WTC11 (cell line): ENCODE measurements around the gene PITX1. TPM values are rescaled to one million over a fixed set of nuclear protein-coding genes. Genes with fewer than 3 reads are reported as not detected.

Experiments
- ATAC-seq: fragments of 200-7000 bp; cut with Tn5 transposase; 2 replicates; pipeline ENCODE4 v1.10.0; 2021; ENCODE audit warnings: mild to moderate bottlenecking, moderate library complexity
- CTCF ChIA-PET: fragments of 300-600 bp; sonication (Branson Sonifier 250); formaldehyde crosslinking; loops from one replicate; lab custom pipeline; 2021; ENCODE audit warnings: antibody characterized with exemption; lab: Charles Lee
- POLR2A ChIA-PET: fragments of 350-600 bp; sonication (Branson Sonifier 250); formaldehyde crosslinking; loops from one replicate; lab custom pipeline; 2021; ENCODE audit warnings: antibody characterized with exemption; lab: Charles Lee
- DNase-seq: peaks from one replicate; pipeline ENCODE4 v3.0.0; 2021; ENCODE audit warnings: low spot score
- H3K27ac Mint-ChIP-seq: 2 replicates; pipeline ENCODE4 v1.8.0; 2021; ENCODE audit warnings: mixed read lengths
- H3K27me3 Mint-ChIP-seq: 2 replicates; pipeline ENCODE4 v1.8.0; 2021; ENCODE audit warnings: low read depth, mild to moderate bottlenecking, moderate library complexity, mixed read lengths
- H3K36me3 Mint-ChIP-seq: 2 replicates; pipeline ENCODE4 v1.8.0; 2021; ENCODE audit warnings: mixed read lengths
- H3K4me1 Mint-ChIP-seq: 2 replicates; pipeline ENCODE4 v1.8.0; 2022; ENCODE audit warnings: mixed read lengths
- H3K4me3 Mint-ChIP-seq: 2 replicates; pipeline ENCODE4 v1.8.0; 2021; ENCODE audit warnings: mild to moderate bottlenecking, moderate library complexity, mixed read lengths
- H3K9me3 Mint-ChIP-seq: 2 replicates; pipeline ENCODE4 v1.8.0; 2021; ENCODE audit warnings: mixed read lengths
- ELF4 ChIP-seq: sonication (generic); formaldehyde crosslinking; IDR thresholded peaks from 2 replicates; pipeline ENCODE4 v1.8.1; 2022; ENCODE audit warnings: low read depth, mild to moderate bottlenecking, moderate library complexity, missing genetic modification reagents
- FOXK1 ChIP-seq: sonication (generic); formaldehyde crosslinking; IDR thresholded peaks from 2 replicates; pipeline ENCODE4 v1.8.0; 2022; ENCODE audit warnings: mild to moderate bottlenecking, moderate library complexity, missing genetic modification reagents
- GRHL2 ChIP-seq: fragments of 250-450 bp; sonication (Bioruptor Pico); IDR thresholded peaks from 2 replicates; pipeline ENCODE4 v1.8.0; 2022; ENCODE audit warnings: mild to moderate bottlenecking, moderate library complexity; ENCODE audit not compliant: insufficient replicate concordance, severe bottlenecking
- HMGA2 ChIP-seq: fragments of 250-450 bp; sonication (Bioruptor Pico); IDR thresholded peaks from 2 replicates; pipeline ENCODE4 v1.4.0; 2021; ENCODE audit warnings: mild to moderate bottlenecking, moderate library complexity
- JAZF1 ChIP-seq: fragments of 250-450 bp; sonication (Bioruptor Pico); IDR thresholded peaks from 2 replicates; pipeline ENCODE4 v1.9.0; 2021; ENCODE audit warnings: moderate library complexity, mild to moderate bottlenecking, inconsistent platforms
- KAT7 ChIP-seq: sonication (generic); formaldehyde crosslinking; IDR thresholded peaks from 2 replicates; pipeline ENCODE4 v1.8.1; 2023; ENCODE audit warnings: missing genetic modification reagents, mild to moderate bottlenecking, borderline replicate concordance
- MXD4 ChIP-seq: fragments of 250-450 bp; sonication (Bioruptor Pico); IDR thresholded peaks from 2 replicates; pipeline ENCODE4 v1.8.0; 2021; ENCODE audit warnings: mild to moderate bottlenecking, moderate library complexity, borderline replicate concordance
- NFE2L1 ChIP-seq: sonication (generic); formaldehyde crosslinking; IDR thresholded peaks from 2 replicates; pipeline ENCODE4 v1.8.1; 2023; ENCODE audit warnings: missing genetic modification reagents
- NFYB ChIP-seq: sonication (generic); formaldehyde crosslinking; conservative IDR thresholded peaks from 2 replicates; pipeline ENCODE4 v1.8.0; 2022; ENCODE audit warnings: low read depth, missing genetic modification reagents
- NR1H2 ChIP-seq: sonication (generic); formaldehyde crosslinking; IDR thresholded peaks from 2 replicates; pipeline ENCODE4 v1.9.0; 2021; ENCODE audit warnings: mild to moderate bottlenecking, moderate library complexity, missing genetic modification reagents
- PRRX2 ChIP-seq: fragments of 250-450 bp; sonication (Bioruptor Pico); IDR thresholded peaks from 2 replicates; pipeline ENCODE4 v1.8.0; 2021; ENCODE audit warnings: mild to moderate bottlenecking
- SMAD3 ChIP-seq: sonication (generic); formaldehyde crosslinking; IDR thresholded peaks from 2 replicates; pipeline ENCODE4 v1.8.0; 2022; ENCODE audit warnings: missing genetic modification reagents, mild to moderate bottlenecking, borderline replicate concordance
- SOX15 ChIP-seq: fragments of 250-450 bp; sonication (Bioruptor Pico); IDR thresholded peaks from 2 replicates; pipeline ENCODE4 v1.9.0; 2021; ENCODE audit warnings: mild to moderate bottlenecking
- SP1 ChIP-seq: sonication (generic); formaldehyde crosslinking; conservative IDR thresholded peaks from 2 replicates; pipeline ENCODE4 v1.8.1; 2022; ENCODE audit warnings: missing genetic modification reagents
- STAT6 ChIP-seq: sonication (generic); formaldehyde crosslinking; conservative IDR thresholded peaks from 2 replicates; pipeline ENCODE4 v1.8.1; 2023; ENCODE audit warnings: mild to moderate bottlenecking, low read depth, missing genetic modification reagents, moderate library complexity
- ZNF263 ChIP-seq: sonication (generic); formaldehyde crosslinking; IDR thresholded peaks from 2 replicates; pipeline ENCODE4 v1.8.1; 2022; ENCODE audit warnings: low read depth, mild to moderate bottlenecking, moderate library complexity, missing genetic modification reagents
- ZNF396 ChIP-seq: fragments of 250-450 bp; sonication (Bioruptor Pico); IDR thresholded peaks from 2 replicates; pipeline ENCODE4 v1.8.0; 2021; ENCODE audit warnings: mild to moderate bottlenecking, moderate library complexity, borderline replicate concordance
- ZSCAN18 ChIP-seq: fragments of 250-450 bp; sonication (Bioruptor Pico); IDR thresholded peaks from 2 replicates; pipeline ENCODE4 v2.1.2; 2022; ENCODE audit warnings: mild to moderate bottlenecking, moderate library complexity
- total RNA-seq: library from RNA; stranded (reverse); gene quantifications from 3 replicates; pipeline ENCODE4 v1.2.3, GENCODE V29; 2021
- TF ChIP-seq, protein P1 (sequence below): sonication (generic); formaldehyde crosslinking; IDR thresholded peaks from 2 replicates; pipeline ENCODE4 v1.8.0; 2022; ENCODE audit warnings: mild to moderate bottlenecking, missing genetic modification reagents
- TF ChIP-seq, protein P2 (sequence below): sonication (generic); formaldehyde crosslinking; IDR thresholded peaks from 2 replicates; pipeline ENCODE4 v1.8.1; 2023; ENCODE audit warnings: mild to moderate bottlenecking, moderate library complexity, missing genetic modification reagents
- TF ChIP-seq, protein P3 (sequence below): sonication (generic); formaldehyde crosslinking; IDR thresholded peaks from 2 replicates; pipeline ENCODE4 v1.8.1; 2023; ENCODE audit warnings: mild to moderate bottlenecking, missing genetic modification reagents, moderate library complexity
- TF ChIP-seq, protein P4 (sequence below): fragments of 250-450 bp; sonication (Bioruptor Pico); IDR thresholded peaks from 2 replicates; pipeline ENCODE4 v1.9.0; 2021; ENCODE audit warnings: mild to moderate bottlenecking
- TF ChIP-seq, protein P5 (sequence below): sonication (generic); formaldehyde crosslinking; IDR thresholded peaks from 2 replicates; pipeline ENCODE4 v1.8.1; 2023; ENCODE audit warnings: mild to moderate bottlenecking, missing genetic modification reagents, moderate library complexity

Gene PITX1
- total RNA-seq, 1 experiment from 2014 or later, result 0.13 TPM

- Mint-ChIP-seq H3K9me3 (no peaks in the 10 kb centered on the region), H3K4me3 (no peak overlapping the region), H3K27ac (no peak overlapping the region)
- ATAC-seq, result no peak
- TF ChIP-seq SOX15 (CRISPR knock-in tag) (no peak), SMAD3 (CRISPR knock-in tag) (no peak), FOXK1 (no peak), HMGA2 (CRISPR knock-in tag) (no peak), PRRX2 (CRISPR knock-in tag) (no peak), NR1H2 (no peak), ZNF396 (CRISPR knock-in tag) (no peak), NFYB (CRISPR knock-in tag) (no peak), NFE2L1 (CRISPR knock-in tag) (no peak), KAT7 (CRISPR knock-in tag) (no peak), GRHL2 (CRISPR knock-in tag) (no peak), ZNF263 (no peak), MXD4 (CRISPR knock-in tag) (no peak), ELF4 (no peak)
- TF ChIP-seq, protein P1, sequence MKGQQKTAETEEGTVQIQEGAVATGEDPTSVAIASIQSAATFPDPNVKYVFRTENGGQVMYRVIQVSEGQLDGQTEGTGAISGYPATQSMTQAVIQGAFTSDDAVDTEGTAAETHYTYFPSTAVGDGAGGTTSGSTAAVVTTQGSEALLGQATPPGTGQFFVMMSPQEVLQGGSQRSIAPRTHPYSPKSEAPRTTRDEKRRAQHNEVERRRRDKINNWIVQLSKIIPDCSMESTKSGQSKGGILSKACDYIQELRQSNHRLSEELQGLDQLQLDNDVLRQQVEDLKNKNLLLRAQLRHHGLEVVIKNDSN (CRISPR knock-in tag), result no peak
- TF ChIP-seq, protein P2, sequence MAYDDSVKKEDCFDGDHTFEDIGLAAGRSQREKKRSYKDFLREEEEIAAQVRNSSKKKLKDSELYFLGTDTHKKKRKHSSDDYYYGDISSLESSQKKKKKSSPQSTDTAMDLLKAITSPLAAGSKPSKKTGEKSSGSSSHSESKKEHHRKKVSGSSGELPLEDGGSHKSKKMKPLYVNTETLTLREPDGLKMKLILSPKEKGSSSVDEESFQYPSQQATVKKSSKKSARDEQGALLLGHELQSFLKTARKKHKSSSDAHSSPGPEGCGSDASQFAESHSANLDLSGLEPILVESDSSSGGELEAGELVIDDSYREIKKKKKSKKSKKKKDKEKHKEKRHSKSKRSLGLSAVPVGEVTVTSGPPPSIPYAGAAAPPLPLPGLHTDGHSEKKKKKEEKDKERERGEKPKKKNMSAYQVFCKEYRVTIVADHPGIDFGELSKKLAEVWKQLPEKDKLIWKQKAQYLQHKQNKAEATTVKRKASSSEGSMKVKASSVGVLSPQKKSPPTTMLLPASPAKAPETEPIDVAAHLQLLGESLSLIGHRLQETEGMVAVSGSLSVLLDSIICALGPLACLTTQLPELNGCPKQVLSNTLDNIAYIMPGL, result no peak
- TF ChIP-seq, protein P3, sequence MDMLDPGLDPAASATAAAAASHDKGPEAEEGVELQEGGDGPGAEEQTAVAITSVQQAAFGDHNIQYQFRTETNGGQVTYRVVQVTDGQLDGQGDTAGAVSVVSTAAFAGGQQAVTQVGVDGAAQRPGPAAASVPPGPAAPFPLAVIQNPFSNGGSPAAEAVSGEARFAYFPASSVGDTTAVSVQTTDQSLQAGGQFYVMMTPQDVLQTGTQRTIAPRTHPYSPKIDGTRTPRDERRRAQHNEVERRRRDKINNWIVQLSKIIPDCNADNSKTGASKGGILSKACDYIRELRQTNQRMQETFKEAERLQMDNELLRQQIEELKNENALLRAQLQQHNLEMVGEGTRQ (CRISPR knock-in tag), result no peak
- TF ChIP-seq, protein P4, sequence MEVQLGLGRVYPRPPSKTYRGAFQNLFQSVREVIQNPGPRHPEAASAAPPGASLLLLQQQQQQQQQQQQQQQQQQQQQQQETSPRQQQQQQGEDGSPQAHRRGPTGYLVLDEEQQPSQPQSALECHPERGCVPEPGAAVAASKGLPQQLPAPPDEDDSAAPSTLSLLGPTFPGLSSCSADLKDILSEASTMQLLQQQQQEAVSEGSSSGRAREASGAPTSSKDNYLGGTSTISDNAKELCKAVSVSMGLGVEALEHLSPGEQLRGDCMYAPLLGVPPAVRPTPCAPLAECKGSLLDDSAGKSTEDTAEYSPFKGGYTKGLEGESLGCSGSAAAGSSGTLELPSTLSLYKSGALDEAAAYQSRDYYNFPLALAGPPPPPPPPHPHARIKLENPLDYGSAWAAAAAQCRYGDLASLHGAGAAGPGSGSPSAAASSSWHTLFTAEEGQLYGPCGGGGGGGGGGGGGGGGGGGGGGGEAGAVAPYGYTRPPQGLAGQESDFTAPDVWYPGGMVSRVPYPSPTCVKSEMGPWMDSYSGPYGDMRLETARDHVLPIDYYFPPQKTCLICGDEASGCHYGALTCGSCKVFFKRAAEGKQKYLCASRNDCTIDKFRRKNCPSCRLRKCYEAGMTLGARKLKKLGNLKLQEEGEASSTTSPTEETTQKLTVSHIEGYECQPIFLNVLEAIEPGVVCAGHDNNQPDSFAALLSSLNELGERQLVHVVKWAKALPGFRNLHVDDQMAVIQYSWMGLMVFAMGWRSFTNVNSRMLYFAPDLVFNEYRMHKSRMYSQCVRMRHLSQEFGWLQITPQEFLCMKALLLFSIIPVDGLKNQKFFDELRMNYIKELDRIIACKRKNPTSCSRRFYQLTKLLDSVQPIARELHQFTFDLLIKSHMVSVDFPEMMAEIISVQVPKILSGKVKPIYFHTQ (CRISPR knock-in tag), result no peak
- TF ChIP-seq, all 79 proteins: peak for 0
- H3K27me3 Mint-ChIP-seq, result no peaks in the 10 kb centered on the region; the same call in 1 of the 2 replicates
- no peaks in the 10 kb centered on the region for H3K36me3 Mint-ChIP-seq
- H3K4me1 Mint-ChIP-seq, result no peaks in the 10 kb centered on the region
- CTCF ChIA-PET, result interaction anchor here (1.3 kb wide), 1 partner anchor 114 kb away, joined by 4 read pairs; no protein-coding TSS in a partner anchor
- DNase-seq, result no peak
- POLR2A ChIA-PET, result no interaction called here
Measured at GRCh38 chr5:135061001-135061400, 27.0 kb upstream of the PITX1 start.

- Mint-ChIP-seq H3K9me3 (no peaks in the 10 kb centered on the region), H3K4me3 (no peak overlapping the region), H3K4me1 (no peaks in the 10 kb centered on the region), H3K27me3 (no peaks in the 10 kb centered on the region; the same call in 1 of the 2 replicates), H3K36me3 (no peaks in the 10 kb centered on the region), H3K27ac (no peak overlapping the region)
- ChIA-PET POLR2A (no interaction called here), CTCF (interaction anchor here (1.0 to 1.3 kb wide), 2 partner anchors 46 to 114 kb away, joined by 3 to 4 read pairs; no protein-coding TSS in a partner anchor)
- ATAC-seq (no peak), DNase-seq (no peak)
- TF ChIP-seq, protein P5, sequence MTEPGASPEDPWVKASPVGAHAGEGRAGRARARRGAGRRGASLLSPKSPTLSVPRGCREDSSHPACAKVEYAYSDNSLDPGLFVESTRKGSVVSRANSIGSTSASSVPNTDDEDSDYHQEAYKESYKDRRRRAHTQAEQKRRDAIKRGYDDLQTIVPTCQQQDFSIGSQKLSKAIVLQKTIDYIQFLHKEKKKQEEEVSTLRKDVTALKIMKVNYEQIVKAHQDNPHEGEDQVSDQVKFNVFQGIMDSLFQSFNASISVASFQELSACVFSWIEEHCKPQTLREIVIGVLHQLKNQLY (CRISPR knock-in tag), result no peak
- TF ChIP-seq ZSCAN18 (CRISPR knock-in tag), result no peak
- TF ChIP-seq SP1 (CRISPR knock-in tag), result no peak
- no peak for TF ChIP-seq JAZF1 (CRISPR knock-in tag)
- TF ChIP-seq STAT6 (CRISPR knock-in tag), result no peak
- TF ChIP-seq MXD4 (CRISPR knock-in tag), result no peak
Measured at GRCh38 chr5:135060021-135060420, 26.0 kb upstream of the PITX1 start.
